CD4-positive, alpha-beta T cell (primary cell): Measurements from ENCODE around the gene CUL9. TPM values are rescaled to one million over a fixed set of nuclear protein-coding genes. Genes with fewer than 3 reads are reported as not detected.

Source experiments
- ATAC-seq: fragments of 200-7000 bp; cut with Tn5 transposase; one replicate; pipeline ENCODE4 v1.10.0; 2022; ENCODE audit warnings: mild to moderate bottlenecking; ENCODE audit not compliant: poor library complexity
- CTCF ChIA-PET: fragments of 350-600 bp; sonication (Branson Sonifier 250); formaldehyde crosslinking; loops from one replicate; lab custom pipeline; 2021; ENCODE audit warnings: antibody characterized with exemption, inconsistent platforms; lab: Charles Lee
- POLR2A ChIA-PET: fragments of 350-600 bp; sonication (Branson Sonifier 250); formaldehyde crosslinking; loops from one replicate; lab custom pipeline; 2021; ENCODE audit warnings: antibody characterized with exemption, inconsistent platforms; lab: Charles Lee
- DNase-seq, 14 experiments: peaks; one replicate each; pipeline ENCODE4 v3.0.0-alpha.2; 2013 to 2020; ENCODE audit warnings: mixed read lengths in 2 of 14
- H3K27ac ChIP-seq, 2 donors: one replicate each; pipeline versions ENCODE4 v1.5.1 to v1.7.0; 2013; ENCODE audit warnings: low read length in 2 of 2, low read depth in 1 of 2, mild to moderate bottlenecking in 1 of 2
- H3K27me3 ChIP-seq, 2 experiments: 1 replicate in 1 of 2; 2 replicates in 1 of 2; pipeline versions ENCODE4 v1.6.1 to v1.7.0; 2013; ENCODE audit warnings: low read length in 2 of 2, control low read depth in 1 of 2, mild to moderate bottlenecking in 1 of 2, moderate library complexity in 1 of 2; ENCODE audit not compliant: insufficient read depth in 2 of 2, control insufficient read depth in 1 of 2
- H3K36me3 ChIP-seq: one replicate; pipeline ENCODE4 v1.6.1; 2013; ENCODE audit warnings: low read length, control low read depth; ENCODE audit not compliant: insufficient read depth
- H3K4me1 ChIP-seq: one replicate; pipeline ENCODE4 v1.6.1; 2013; ENCODE audit warnings: low read length, control low read depth; ENCODE audit not compliant: insufficient read depth
- H3K4me3 ChIP-seq: one replicate; pipeline ENCODE4 v1.5.1; 2013; ENCODE audit warnings: mild to moderate bottlenecking, low read length, moderate library complexity
- H3K9me3 ChIP-seq, 2 experiments: 1 replicate in 1 of 2; 2 replicates in 1 of 2; pipeline versions ENCODE4 v1.6.1 to v1.7.0; 2013; ENCODE audit warnings: low read length in 2 of 2, mild to moderate bottlenecking in 2 of 2, control low read depth in 1 of 2, moderate library complexity in 1 of 2; ENCODE audit not compliant: control insufficient read depth in 1 of 2, insufficient read depth in 1 of 2
- H3K27ac Mint-ChIP-seq: one replicate; pipeline ENCODE4 v1.8.0; 2020; ENCODE audit warnings: mixed read lengths
- H3K27me3 Mint-ChIP-seq: one replicate; pipeline ENCODE4 v1.8.0; 2021; ENCODE audit warnings: mixed read lengths
- H3K36me3 Mint-ChIP-seq: one replicate; pipeline ENCODE4 v1.8.0; 2021; ENCODE audit warnings: low read depth, mixed read lengths
- H3K4me1 Mint-ChIP-seq: one replicate; pipeline ENCODE4 v1.8.0; 2021; ENCODE audit warnings: low read depth, mixed read lengths
- H3K4me3 Mint-ChIP-seq: one replicate; pipeline ENCODE4 v1.8.0; 2020; ENCODE audit warnings: mild to moderate bottlenecking, mixed read lengths
- H3K9me3 Mint-ChIP-seq: one replicate; pipeline ENCODE4 v1.8.0; 2020; ENCODE audit warnings: mixed read lengths
- CTCF ChIP-seq: fragments of 200-600 bp; IDR thresholded peaks from one replicate; pipeline ENCODE4 v1.8.0; 2022; ENCODE audit warnings: antibody characterized with exemption, mild to moderate bottlenecking
- intact Hi-C, 2 experiments: fragments of 100-400 bp; cut with DNase I in 1 of 2; cut with micrococcal nuclease in 1 of 2; formaldehyde crosslinking; loops; one replicate each; pipeline versions ENCODE4 v1.15.1 to v1.9.0; 2023 to 2025; cut with DNase I, micrococcal nuclease
- total RNA-seq, 174 experiments: library from RNA in 2 of 174; stranded (reverse) in 2 of 174; gene quantifications; one replicate each; pipeline ENCODE4 v1.2.3 and lab custom pipeline; 2021 to 2026

Gene CUL9
- total RNA-seq, 2 experiments from 2014 or later = 75.5 to 79.2 TPM

GRCh38 chr6:43202451-43202850, 20.5 kb downstream of the CUL9 start:
- no peak for TF ChIP-seq CTCF
- H3K27me3 ChIP-seq = no peaks in the 10 kb centered on the region
- no peaks in the 10 kb centered on the region for H3K9me3 ChIP-seq
- ChIA-PET CTCF (no interaction called here), POLR2A (no interaction called here)
- H3K27ac Mint-ChIP-seq = peak overlapping the region; percentile 36
- H3K27ac ChIP-seq = no peak overlapping the region
- H3K9me3 Mint-ChIP-seq = no peaks in the 10 kb centered on the region
- peaks cover 68% of the 10 kb centered on the region for H3K36me3 Mint-ChIP-seq
- intact Hi-C loops = no loop called here
- no peak for DNase-seq
- ATAC-seq = no peak
- H3K27me3 Mint-ChIP-seq = no peaks in the 10 kb centered on the region
- peaks cover 67% of the 10 kb centered on the region for H3K36me3 ChIP-seq
- H3K4me1 Mint-ChIP-seq = no peaks in the 10 kb centered on the region
- no peak overlapping the region for H3K4me3 Mint-ChIP-seq
- H3K4me1 ChIP-seq = no peaks in the 10 kb centered on the region
- H3K4me3 ChIP-seq = no peak overlapping the region

GRCh38 chr6:43203029-43203717, 21.2 kb downstream of the CUL9 start:
- Mint-ChIP-seq H3K27me3 (no peaks in the 10 kb centered on the region), H3K36me3 (peaks cover 63% of the 10 kb centered on the region), H3K4me3 (no peak overlapping the region), H3K4me1 (no peaks in the 10 kb centered on the region), H3K27ac (no peak overlapping the region), H3K9me3 (no peaks in the 10 kb centered on the region)
- H3K9me3 ChIP-seq = no peaks in the 10 kb centered on the region
- DNase-seq (peak in 1 of 14 experiments; percentile 29), ATAC-seq (no peak)
- no peak overlapping the region for H3K27ac ChIP-seq
- ChIA-PET CTCF (no interaction called here), POLR2A (no interaction called here)
- no peak for TF ChIP-seq CTCF
- intact Hi-C loops = no loop called here
- peaks cover 60% of the 10 kb centered on the region for H3K36me3 ChIP-seq
- no peak overlapping the region for H3K4me3 ChIP-seq
- no peaks in the 10 kb centered on the region for H3K27me3 ChIP-seq
- no peaks in the 10 kb centered on the region for H3K4me1 ChIP-seq

GRCh38 chr6:43203718-43204095, 21.7 kb downstream of the CUL9 start:
- Histone ChIP-seq H3K4me1 (no peaks in the 10 kb centered on the region), H3K27me3 (no peaks in the 10 kb centered on the region), H3K4me3 (no peak overlapping the region), H3K27ac (no peak overlapping the region), H3K9me3 (no peaks in the 10 kb centered on the region), H3K36me3 (peaks cover 55% of the 10 kb centered on the region)
- TF ChIP-seq CTCF = no peak
- peaks cover 66% of the 10 kb centered on the region for H3K36me3 Mint-ChIP-seq
- no peaks in the 10 kb centered on the region for H3K27me3 Mint-ChIP-seq
- ChIA-PET POLR2A (no interaction called here), CTCF (no interaction called here)
- H3K4me3 Mint-ChIP-seq = no peak overlapping the region
- DNase-seq = peak in 1 of 14 experiments; percentile 20
- ATAC-seq = no peak
- intact Hi-C loops = no loop called here
- H3K27ac Mint-ChIP-seq = no peak overlapping the region
- no peaks in the 10 kb centered on the region for H3K9me3 Mint-ChIP-seq
- H3K4me1 Mint-ChIP-seq = no peaks in the 10 kb centered on the region
